Measurements from ENCODE around the gene CFAP43.

Gene CFAP43

GRCh38 chr10:104096692-104097091, 135.5 kb downstream of the CFAP43 start:
- Histone ChIP-seq H3K4me3 (ENCODE audit: low read depth, low read length) (no peak overlapping the region), H3K27me3 (replicated peaks) (no peaks in the 10 kb centered on the region), H3K27ac (no peak overlapping the region), H3K36me3 (replicated peaks) (no peaks in the 10 kb centered on the region)
- DNase-seq = no peak
- TF ChIP-seq, protein P1, sequence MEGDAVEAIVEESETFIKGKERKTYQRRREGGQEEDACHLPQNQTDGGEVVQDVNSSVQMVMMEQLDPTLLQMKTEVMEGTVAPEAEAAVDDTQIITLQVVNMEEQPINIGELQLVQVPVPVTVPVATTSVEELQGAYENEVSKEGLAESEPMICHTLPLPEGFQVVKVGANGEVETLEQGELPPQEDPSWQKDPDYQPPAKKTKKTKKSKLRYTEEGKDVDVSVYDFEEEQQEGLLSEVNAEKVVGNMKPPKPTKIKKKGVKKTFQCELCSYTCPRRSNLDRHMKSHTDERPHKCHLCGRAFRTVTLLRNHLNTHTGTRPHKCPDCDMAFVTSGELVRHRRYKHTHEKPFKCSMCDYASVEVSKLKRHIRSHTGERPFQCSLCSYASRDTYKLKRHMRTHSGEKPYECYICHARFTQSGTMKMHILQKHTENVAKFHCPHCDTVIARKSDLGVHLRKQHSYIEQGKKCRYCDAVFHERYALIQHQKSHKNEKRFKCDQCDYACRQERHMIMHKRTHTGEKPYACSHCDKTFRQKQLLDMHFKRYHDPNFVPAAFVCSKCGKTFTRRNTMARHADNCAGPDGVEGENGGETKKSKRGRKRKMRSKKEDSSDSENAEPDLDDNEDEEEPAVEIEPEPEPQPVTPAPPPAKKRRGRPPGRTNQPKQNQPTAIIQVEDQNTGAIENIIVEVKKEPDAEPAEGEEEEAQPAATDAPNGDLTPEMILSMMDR (IDR thresholded peaks at IDR 0.05; ENCODE audit: low read depth, low read length, missing control alignments) = no peak
- in situ Hi-C loops (cut with HindIII; ENCODE audit: low pct_ligation_motif_present, low sequenced_read_pairs) = no loop called here

- in situ Hi-C loops (cut with HindIII; ENCODE audit: low pct_ligation_motif_present, low sequenced_read_pairs) = no loop called here
- Histone ChIP-seq H3K27ac (no peak overlapping the region), H3K36me3 (replicated peaks) (no peaks in the 10 kb centered on the region), H3K27me3 (replicated peaks) (no peaks in the 10 kb centered on the region), H3K4me3 (ENCODE audit: low read depth, low read length) (no peak overlapping the region)
- TF ChIP-seq, protein P1 (IDR thresholded peaks at IDR 0.05; ENCODE audit: low read depth, low read length, missing control alignments) = no peak
- DNase-seq = no peak
These were observed 139.4 kb downstream of the CFAP43 start for GRCh38 chr10:104092749-104093148.

DNA sequence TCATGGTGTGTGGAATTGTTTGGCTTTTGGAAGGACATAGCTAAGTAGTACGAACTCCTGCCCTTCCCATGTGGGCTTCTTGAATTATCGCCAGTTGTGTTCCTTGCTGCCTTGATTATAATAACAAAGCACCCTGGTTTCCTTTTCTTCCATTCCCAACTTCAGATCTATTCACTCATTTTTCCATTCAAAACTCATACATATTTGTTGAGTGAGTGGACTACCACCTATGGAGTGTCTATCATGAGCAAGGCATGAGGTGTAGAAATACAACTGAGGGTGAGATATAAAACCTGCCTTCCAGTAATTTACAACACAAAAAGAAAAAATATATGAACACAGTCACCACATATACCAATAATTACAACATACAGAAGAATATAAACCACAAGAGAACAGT, 141.6 kb downstream of the CFAP43 start:
- H3K27me3 ChIP-seq (replicated peaks) = no peaks in the 10 kb centered on the region
- in situ Hi-C loops (cut with HindIII; ENCODE audit: low pct_ligation_motif_present, low sequenced_read_pairs) = no loop called here
- DNase-seq = no peak
- no peak overlapping the region for H3K27ac ChIP-seq
- TF ChIP-seq, protein P1 (IDR thresholded peaks at IDR 0.05; ENCODE audit: low read depth, low read length, missing control alignments) = no peak
- no peak overlapping the region for H3K4me3 ChIP-seq (ENCODE audit: low read depth, low read length)
- H3K36me3 ChIP-seq (replicated peaks) = no peaks in the 10 kb centered on the region

- no peak for DNase-seq
- no peak overlapping the region for H3K4me3 ChIP-seq (ENCODE audit: low read depth, low read length)
- H3K27ac ChIP-seq = no peak overlapping the region
- in situ Hi-C loops (cut with HindIII; ENCODE audit: low pct_ligation_motif_present, low sequenced_read_pairs) = no loop called here
- TF ChIP-seq, protein P1 (IDR thresholded peaks at IDR 0.05; ENCODE audit: low read depth, low read length, missing control alignments) = no peak
- no peaks in the 10 kb centered on the region for H3K27me3 ChIP-seq (replicated peaks)
- H3K36me3 ChIP-seq (replicated peaks) = no peaks in the 10 kb centered on the region
These were observed 142.5 kb downstream of the CFAP43 start for GRCh38 chr10:104089621-104090020.

GRCh38 chr10:104088239-104088638, 143.9 kb downstream of the CFAP43 start:
- H3K36me3 ChIP-seq (replicated peaks) = no peaks in the 10 kb centered on the region
- no peak overlapping the region for H3K4me3 ChIP-seq (ENCODE audit: low read depth, low read length)
- H3K27me3 ChIP-seq (replicated peaks) = no peaks in the 10 kb centered on the region
- in situ Hi-C loops (cut with HindIII; ENCODE audit: low pct_ligation_motif_present, low sequenced_read_pairs) = no loop called here
- TF ChIP-seq, protein P1 (IDR thresholded peaks at IDR 0.05; ENCODE audit: low read depth, low read length, missing control alignments) = no peak
- DNase-seq = no peak
- no peak overlapping the region for H3K27ac ChIP-seq

DNA sequence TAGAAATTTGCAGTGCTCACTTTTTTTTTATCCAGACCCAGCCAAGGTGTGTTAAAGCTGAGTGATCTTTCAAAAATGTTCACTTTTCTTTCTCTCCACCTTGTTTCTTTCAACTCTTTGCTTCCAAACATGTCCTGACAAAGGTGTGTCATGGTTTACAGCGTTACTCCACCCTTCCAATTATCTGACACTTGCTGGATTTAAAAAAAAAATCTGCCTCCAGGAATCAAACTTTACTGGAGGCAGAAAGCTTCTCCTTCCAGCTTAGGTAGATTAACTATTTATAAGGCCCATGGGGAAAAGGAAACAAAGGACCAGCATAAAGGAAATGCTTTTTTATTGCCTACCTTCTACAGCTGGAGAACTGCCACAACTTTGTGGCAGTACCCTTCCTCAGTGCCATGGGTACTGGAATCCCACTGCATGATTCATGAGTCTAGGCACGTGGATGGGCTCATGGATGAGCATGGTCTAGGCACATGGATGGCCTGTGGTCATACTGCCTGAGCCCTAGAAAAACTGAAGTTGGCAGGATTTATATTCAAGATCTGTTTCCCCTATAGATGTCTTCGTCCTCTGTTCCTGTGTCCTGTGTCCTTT, 146.3 kb downstream of the CFAP43 start, which contains the start of gene COL17A1:
COL17A1 (minus strand) TSS at position 80 of the 600 bp plus-strand sequence. CDS start 5,207 bp downstream, outside the sequence.
- Histone ChIP-seq H3K27ac (no peak within 1 kb of the TSS), H3K4me3 (ENCODE audit: low read depth, low read length) (no peak within 1 kb of the TSS)

More for the DNA sequence above, 146.3 kb downstream of the CFAP43 start, which contains the start of gene COL17A1:
- H3K27me3 ChIP-seq (replicated peaks) = no peaks in the 10 kb centered on the region
- TF ChIP-seq, protein P1 (IDR thresholded peaks at IDR 0.05; ENCODE audit: low read depth, low read length, missing control alignments) = no peak
- H3K36me3 ChIP-seq (replicated peaks) = no peaks in the 10 kb centered on the region
- in situ Hi-C loops (cut with HindIII; ENCODE audit: low pct_ligation_motif_present, low sequenced_read_pairs) = no loop called here
- no peak for DNase-seq

Data from brain microvascular endothelial cell (primary cell).